KMS-11 (cell line): ENCODE data around the gene NFIB.

Experiments used
- H2AFZ ChIP-seq: fragments of 200-600 bp; sonication (generic); 2 replicates; pipeline ENCODE4 v1.6.1; 2016; ENCODE audit warnings: antibody characterized with exemption, mixed run types, low read depth
- H3K27ac ChIP-seq: fragments of 200-600 bp; sonication (generic); 2 replicates; pipeline ENCODE4 v1.6.1; 2016; ENCODE audit warnings: mild to moderate bottlenecking, mixed run types
- H3K27me3 ChIP-seq: fragments of 200-600 bp; sonication (generic); 2 replicates; pipeline ENCODE4 v1.6.1; 2017; ENCODE audit warnings: mild to moderate bottlenecking, low read depth, mixed run types, moderate library complexity; ENCODE audit not compliant: insufficient read depth
- H3K36me3 ChIP-seq: fragments of 200-600 bp; sonication (generic); 2 replicates; pipeline ENCODE4 v1.6.1; 2017; ENCODE audit warnings: mild to moderate bottlenecking, mixed run types; ENCODE audit not compliant: insufficient read depth
- H3K4me1 ChIP-seq: fragments of 200-600 bp; sonication (generic); 2 replicates; pipeline ENCODE4 v1.6.1; 2016; ENCODE audit warnings: mild to moderate bottlenecking, low read depth, mixed run types; ENCODE audit not compliant: poor library complexity, severe bottlenecking
- H3K4me2 ChIP-seq: fragments of 200-600 bp; sonication (generic); 2 replicates; pipeline ENCODE4 v1.7.0; 2016; ENCODE audit warnings: mild to moderate bottlenecking, mixed run types
- H3K4me3 ChIP-seq: fragments of 200-600 bp; sonication (generic); IDR thresholded peaks from 2 replicates; pipeline ENCODE4 v1.6.1; 2017; ENCODE audit warnings: low read depth, low read length, mixed read lengths; ENCODE audit not compliant: insufficient read depth
- H3K79me2 ChIP-seq: fragments of 200-600 bp; sonication (generic); 2 replicates; pipeline ENCODE4 v1.6.1; 2016; ENCODE audit warnings: low read depth, mixed run types; ENCODE audit not compliant: insufficient read depth
- H3K9ac ChIP-seq: fragments of 200-600 bp; sonication (generic); 2 replicates; pipeline ENCODE4 v1.6.1; 2016; ENCODE audit warnings: mild to moderate bottlenecking, mixed run types
- H4K20me1 ChIP-seq: fragments of 200-600 bp; sonication (generic); 2 replicates; pipeline ENCODE4 v1.6.1; 2016; ENCODE audit warnings: mild to moderate bottlenecking, mixed run types; ENCODE audit not compliant: insufficient read depth
- TF ChIP-seq, protein P1 (sequence below): fragments of 200-600 bp; sonication (generic); conservative IDR thresholded peaks from 2 replicates; pipeline ENCODE4 v1.6.1; 2017; ENCODE audit warnings: low read depth, mild to moderate bottlenecking, antibody characterized with exemption, low read length, moderate library complexity, mixed read lengths

Gene NFIB

DNA sequence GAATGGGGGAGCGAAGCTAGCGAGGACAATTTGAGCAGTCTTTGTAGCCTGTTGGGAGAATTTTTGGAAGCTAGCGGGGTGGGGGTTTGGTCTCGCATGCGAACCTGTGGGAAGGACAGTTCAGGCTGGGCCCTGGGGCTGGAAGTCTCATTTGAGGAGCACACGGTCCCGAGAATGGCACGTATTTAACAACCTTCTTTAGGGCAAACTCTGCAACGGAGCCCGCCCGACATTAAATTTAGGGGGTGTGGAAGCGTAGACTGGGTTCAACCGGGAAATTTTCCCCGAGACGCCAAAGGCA lies 35.2 kb upstream of the NFIB start:
- no peak overlapping the region for H3K4me3 ChIP-seq
- TF ChIP-seq, protein P1, sequence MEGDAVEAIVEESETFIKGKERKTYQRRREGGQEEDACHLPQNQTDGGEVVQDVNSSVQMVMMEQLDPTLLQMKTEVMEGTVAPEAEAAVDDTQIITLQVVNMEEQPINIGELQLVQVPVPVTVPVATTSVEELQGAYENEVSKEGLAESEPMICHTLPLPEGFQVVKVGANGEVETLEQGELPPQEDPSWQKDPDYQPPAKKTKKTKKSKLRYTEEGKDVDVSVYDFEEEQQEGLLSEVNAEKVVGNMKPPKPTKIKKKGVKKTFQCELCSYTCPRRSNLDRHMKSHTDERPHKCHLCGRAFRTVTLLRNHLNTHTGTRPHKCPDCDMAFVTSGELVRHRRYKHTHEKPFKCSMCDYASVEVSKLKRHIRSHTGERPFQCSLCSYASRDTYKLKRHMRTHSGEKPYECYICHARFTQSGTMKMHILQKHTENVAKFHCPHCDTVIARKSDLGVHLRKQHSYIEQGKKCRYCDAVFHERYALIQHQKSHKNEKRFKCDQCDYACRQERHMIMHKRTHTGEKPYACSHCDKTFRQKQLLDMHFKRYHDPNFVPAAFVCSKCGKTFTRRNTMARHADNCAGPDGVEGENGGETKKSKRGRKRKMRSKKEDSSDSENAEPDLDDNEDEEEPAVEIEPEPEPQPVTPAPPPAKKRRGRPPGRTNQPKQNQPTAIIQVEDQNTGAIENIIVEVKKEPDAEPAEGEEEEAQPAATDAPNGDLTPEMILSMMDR, result no peak
- no peak overlapping the region for H3K9ac ChIP-seq

DNA sequence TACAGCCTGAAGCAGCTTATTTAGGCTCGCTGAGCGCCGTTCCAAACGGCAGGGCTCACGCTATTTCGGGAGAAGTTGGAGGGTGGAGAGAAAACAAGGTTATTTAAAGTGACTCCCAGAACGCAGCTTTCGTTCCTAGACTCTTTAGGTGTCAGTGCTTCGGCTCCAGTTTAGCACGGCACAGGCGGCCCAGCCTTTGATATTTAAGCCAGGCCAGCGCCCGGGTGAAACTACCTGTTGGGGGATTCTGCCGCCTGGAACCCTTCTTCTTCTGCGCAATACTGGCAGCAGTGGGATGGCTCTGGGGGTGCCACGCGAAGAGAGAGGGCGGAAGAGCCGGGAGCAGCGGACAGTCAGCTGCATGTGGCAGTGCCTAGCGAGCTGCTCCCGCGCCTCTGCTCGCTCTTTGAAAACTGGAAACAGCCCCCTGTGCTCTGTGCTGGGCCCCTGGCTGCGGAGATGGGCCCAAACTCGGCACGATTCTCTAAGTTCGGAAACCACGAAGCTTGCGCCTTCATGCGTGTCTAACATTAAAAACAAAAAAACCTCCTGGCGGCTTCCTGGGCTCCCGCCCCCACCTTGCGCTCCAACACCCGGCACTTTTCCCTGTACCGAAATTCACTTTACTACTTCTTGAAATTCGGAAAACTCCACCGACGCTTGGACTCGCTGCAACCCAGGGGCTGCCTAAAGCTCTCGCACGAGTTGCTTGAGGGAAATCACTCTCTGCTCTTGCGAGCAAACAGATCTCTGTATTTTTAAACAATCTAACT lies 34.6 kb upstream of the NFIB start:
- Histone ChIP-seq H3K4me3 (no peak overlapping the region), H2AFZ (no peak overlapping the region), H3K4me1 (no peaks in the 10 kb centered on the region)

More for the DNA sequence above, 35.2 kb upstream of the NFIB start:
- H3K79me2 ChIP-seq, result no peaks in the 10 kb centered on the region
- H3K4me2 ChIP-seq, result no peak overlapping the region
- H4K20me1 ChIP-seq, result no peaks in the 10 kb centered on the region
- H3K36me3 ChIP-seq, result no peaks in the 10 kb centered on the region
- no peak overlapping the region for H3K27ac ChIP-seq
- H3K4me1 ChIP-seq, result no peaks in the 10 kb centered on the region
- H2AFZ ChIP-seq, result no peak overlapping the region
- no peaks in the 10 kb centered on the region for H3K27me3 ChIP-seq

DNA sequence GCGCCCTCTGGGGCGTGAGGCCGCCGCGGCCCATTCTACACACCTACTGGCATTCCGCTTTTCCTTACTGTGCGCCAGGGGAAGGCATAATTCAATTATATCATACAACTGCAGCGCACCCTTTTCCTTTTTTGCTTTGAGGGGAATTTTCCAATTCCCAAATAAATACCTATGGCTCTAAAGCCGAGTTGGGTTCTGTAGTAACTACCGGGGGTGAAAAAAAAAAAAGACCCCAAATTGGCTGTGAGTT lies 34.1 kb upstream of the NFIB start:
- Histone ChIP-seq H3K27ac (no peak overlapping the region), H2AFZ (no peak overlapping the region), H4K20me1 (no peaks in the 10 kb centered on the region), H3K4me3 (no peak overlapping the region), H3K36me3 (no peaks in the 10 kb centered on the region), H3K9ac (no peak overlapping the region), H3K27me3 (no peaks in the 10 kb centered on the region), H3K79me2 (no peaks in the 10 kb centered on the region), H3K4me2 (no peak overlapping the region), H3K4me1 (no peaks in the 10 kb centered on the region)
- TF ChIP-seq, protein P1, result no peak

More for the DNA sequence above, 34.6 kb upstream of the NFIB start:
- H3K79me2 ChIP-seq, result no peaks in the 10 kb centered on the region
- no peak overlapping the region for H3K4me2 ChIP-seq
- H4K20me1 ChIP-seq, result no peaks in the 10 kb centered on the region
- TF ChIP-seq, protein P1, result no peak
- no peaks in the 10 kb centered on the region for H3K27me3 ChIP-seq
- no peak overlapping the region for H3K9ac ChIP-seq
- H3K27ac ChIP-seq, result no peak overlapping the region
- H3K36me3 ChIP-seq, result no peaks in the 10 kb centered on the region

DNA sequence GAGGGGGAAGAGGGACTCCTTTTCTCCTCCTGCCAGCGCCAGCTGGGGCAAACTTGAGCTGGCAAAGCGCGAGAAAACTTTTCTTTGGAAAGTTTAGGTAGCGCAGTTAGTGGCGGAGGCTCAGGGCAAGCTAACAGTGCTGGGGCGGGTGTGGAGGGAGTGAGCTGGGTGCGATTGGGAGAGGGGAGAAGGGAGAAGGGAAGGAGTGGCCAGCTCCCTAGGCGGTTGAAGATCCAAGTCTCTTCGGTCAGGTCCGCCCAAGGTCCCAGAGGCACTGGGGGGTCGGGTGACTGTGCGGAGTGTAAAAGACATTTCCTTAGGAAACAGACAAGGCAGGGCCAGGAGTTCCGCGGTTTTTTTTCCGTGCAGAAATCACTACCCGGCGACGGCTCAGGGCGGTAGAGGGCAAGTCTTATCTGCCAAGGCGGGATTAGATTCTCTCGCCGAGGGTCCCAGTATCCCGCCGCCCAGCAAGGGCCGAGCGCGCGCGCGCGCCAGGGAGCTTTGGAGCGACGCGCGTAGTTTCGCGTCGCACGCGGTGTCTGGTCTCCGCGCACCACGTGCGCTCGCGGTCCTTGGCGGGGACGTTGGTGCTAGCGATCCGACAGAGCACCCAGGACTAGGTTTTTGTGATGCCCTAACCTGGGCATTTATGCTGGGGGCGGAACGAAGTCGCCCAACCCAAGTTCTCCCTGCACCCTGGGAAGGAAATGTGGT lies 33.6 kb upstream of the NFIB start:
- Histone ChIP-seq H3K36me3 (no peaks in the 10 kb centered on the region), H2AFZ (no peak overlapping the region), H3K4me1 (no peaks in the 10 kb centered on the region), H4K20me1 (no peaks in the 10 kb centered on the region), H3K27ac (no peak overlapping the region), H3K79me2 (no peaks in the 10 kb centered on the region), H3K27me3 (no peaks in the 10 kb centered on the region), H3K9ac (no peak overlapping the region), H3K4me3 (no peak overlapping the region), H3K4me2 (no peak overlapping the region)
- TF ChIP-seq, protein P1, result no peak
